HepG2 (cell line): ENCODE data around the gene PRRC2A. TPM values are rescaled to one million over a fixed set of nuclear protein-coding genes. Genes with fewer than 3 reads are reported as not detected.

Source experiments
- AHR ChIP-seq: IDR thresholded peaks from 2 replicates; pipeline ENCODE4 v1.6.1; 2018; ENCODE audit warnings: missing genetic modification reagents, missing compliant biosample characterization
- ATAD3A ChIP-seq: sonication (generic); formaldehyde crosslinking; IDR thresholded peaks from 2 replicates; pipeline ENCODE4 v1.4.0; 2020; ENCODE audit warnings: missing genetic modification reagents
- ATF7-NPFF ChIP-seq: sonication (generic); formaldehyde crosslinking; IDR thresholded peaks from 2 replicates; pipeline ENCODE4 v1.8.1; 2023; ENCODE audit warnings: mild to moderate bottlenecking, low read depth, missing genetic modification reagents, moderate library complexity
- CBFB ChIP-seq: sonication (generic); formaldehyde crosslinking; IDR thresholded peaks from 2 replicates; pipeline ENCODE4 v1.4.0; 2020; ENCODE audit warnings: missing genetic modification reagents
- DMAP1 ChIP-seq: IDR thresholded peaks from 2 replicates; pipeline ENCODE4 v1.6.1; 2016
- ESRRA ChIP-seq: sonication (generic); formaldehyde crosslinking; IDR thresholded peaks from 2 replicates; pipeline ENCODE4 v1.5.1; 2020; ENCODE audit warnings: mild to moderate bottlenecking, low read depth, missing genetic modification reagents
- HDAC2 ChIP-seq: sonication (generic); formaldehyde crosslinking; IDR thresholded peaks from 2 replicates; pipeline ENCODE4 v1.4.0; 2020; ENCODE audit warnings: missing genetic modification reagents
- MIXL1 ChIP-seq: IDR thresholded peaks from 2 replicates; pipeline ENCODE4 v1.6.1; 2016
- ONECUT2 ChIP-seq: sonication (generic); formaldehyde crosslinking; IDR thresholded peaks from 2 replicates; pipeline ENCODE4 v1.4.0; 2020; ENCODE audit warnings: missing genetic modification reagents
- PCBP1 ChIP-seq: fragments of 200-400 bp; formaldehyde crosslinking; IDR thresholded peaks from 2 replicates; pipeline ENCODE4 v1.6.1; 2017; ENCODE audit warnings: mild to moderate bottlenecking, low read depth, low read length, borderline replicate concordance
- TMF1 ChIP-seq: sonication (generic); formaldehyde crosslinking; IDR thresholded peaks from 2 replicates; pipeline ENCODE4 v1.8.1; 2022; ENCODE audit warnings: low read depth, missing genetic modification reagents
- ZNF160 ChIP-seq: sonication (generic); formaldehyde crosslinking; IDR thresholded peaks from 2 replicates; pipeline ENCODE4 v1.8.0; 2022; ENCODE audit warnings: mild to moderate bottlenecking, inconsistent platforms, missing genetic modification reagents
- ZNF24 ChIP-seq: fragments of 450-650 bp; IDR thresholded peaks from 2 replicates; pipeline ENCODE4 v1.6.1; 2017; ENCODE audit warnings: antibody characterized with exemption, mild to moderate bottlenecking
- ZNF556 ChIP-seq: sonication (generic); formaldehyde crosslinking; IDR thresholded peaks from 2 replicates; pipeline ENCODE4 v1.4.0; 2020; ENCODE audit warnings: mild to moderate bottlenecking, missing genetic modification reagents, borderline replicate concordance
- polyA plus RNA-seq, 8 experiments: library from polyadenylated mRNA; depleted of rRNA in 3 of 8; stranded (reverse) in 7 of 8; unstranded in 1 of 8; fragments of >200 nt; fragmentation: Illumina TruSeq in 4 of 8; extraction: Trizol in 4 of 8; gene quantifications; 2 replicates each; pipeline versions ENCODE4 v1.2.1 to v1.2.3, GENCODE V29; 2011 to 2016; ENCODE audit warnings: low read depth in 4 of 8, missing spikeins in 1 of 8, mixed read lengths in 1 of 8; ENCODE audit not compliant: insufficient read depth in 1 of 8
- total RNA-seq, 5 experiments: library from RNA; depleted of rRNA; stranded (reverse); fragments of >200 nt; fragmentation: Illumina TruSeq; extraction: Trizol; gene quantifications; 2 replicates each; pipeline ENCODE4 v1.2.3, GENCODE V29; 2016; ENCODE audit warnings: low read depth in 1 of 5
- TF ChIP-seq, protein P1 (sequence below), 2 experiments: sonication (generic) in 1 of 2; formaldehyde crosslinking in 1 of 2; IDR thresholded peaks; 2 replicates each; pipeline versions ENCODE4 v1.4.0 to v1.6.1; 2018 to 2020; ENCODE audit warnings: missing genetic modification reagents in 2 of 2, borderline replicate concordance in 1 of 2, low read depth in 1 of 2, mild to moderate bottlenecking in 1 of 2, missing biosample characterization in 1 of 2
- TF ChIP-seq, protein P2 (sequence below): sonication (generic); formaldehyde crosslinking; IDR thresholded peaks from 2 replicates; pipeline ENCODE4 v1.4.0; 2020; ENCODE audit warnings: missing genetic modification reagents
- TF ChIP-seq, protein P3 (sequence below): sonication (generic); formaldehyde crosslinking; IDR thresholded peaks from 2 replicates; pipeline ENCODE4 v1.8.0; 2023; ENCODE audit warnings: mild to moderate bottlenecking, missing genetic modification reagents
- TF ChIP-seq, protein P4 (sequence below): sonication (generic); formaldehyde crosslinking; IDR thresholded peaks from 2 replicates; pipeline ENCODE4 v1.4.0; 2020; ENCODE audit warnings: missing genetic modification reagents, borderline replicate concordance
- TF ChIP-seq, protein P5 (sequence below): sonication (generic); formaldehyde crosslinking; IDR thresholded peaks from 2 replicates; pipeline ENCODE4 v1.5.0; 2020; ENCODE audit warnings: missing genetic modification reagents

PRRC2A gene
- total and polyA plus RNA-seq, 2 of the 13 experiments (the other 11 are each of a cell fraction or from before 2014, with no cell fraction given) = 38.9 to 47.4 TPM

DNA sequence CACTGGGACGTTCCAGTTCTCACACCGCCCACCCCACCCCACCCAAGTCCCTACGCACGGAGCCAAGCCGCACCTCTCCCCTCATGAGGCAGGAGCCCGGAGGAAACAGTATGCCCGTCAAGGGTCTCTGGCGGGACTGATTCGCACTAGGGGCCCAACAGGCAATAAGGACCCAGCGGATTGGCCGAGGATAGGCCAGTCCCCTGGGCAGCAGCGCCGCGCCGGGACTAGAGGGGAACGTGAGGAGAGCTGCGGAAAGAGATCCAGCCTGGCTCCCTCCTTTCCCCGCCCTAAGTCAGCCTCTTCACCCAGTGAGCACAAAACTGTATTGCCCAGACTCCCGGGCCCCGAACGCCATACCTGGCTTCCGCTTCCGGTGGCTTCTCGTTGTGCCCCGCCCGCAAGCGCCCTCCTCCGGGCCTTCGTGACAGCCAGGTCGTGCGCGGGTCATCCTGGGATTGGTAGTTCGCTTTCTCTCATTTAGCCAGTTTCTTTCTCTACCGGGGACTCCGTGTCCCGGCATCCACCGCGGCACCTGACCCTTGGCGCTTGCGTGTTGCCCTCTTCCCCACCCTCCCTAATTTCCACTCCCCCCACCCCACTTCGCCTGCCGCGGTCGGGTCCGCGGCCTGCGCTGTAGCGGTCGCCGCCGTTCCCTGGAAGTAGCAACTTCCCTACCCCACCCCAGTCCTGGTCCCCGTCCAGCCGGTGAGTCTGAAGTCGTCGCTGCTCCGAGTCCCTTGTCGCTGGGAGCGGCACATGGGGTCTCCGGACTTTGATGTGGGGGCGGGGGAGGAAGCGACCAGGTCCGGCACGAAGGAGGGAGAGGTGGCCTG lies 45.2 kb downstream of the PRRC2A start, which contains the start of gene CSNK2B (continued):
- TF ChIP-seq, protein P1, sequence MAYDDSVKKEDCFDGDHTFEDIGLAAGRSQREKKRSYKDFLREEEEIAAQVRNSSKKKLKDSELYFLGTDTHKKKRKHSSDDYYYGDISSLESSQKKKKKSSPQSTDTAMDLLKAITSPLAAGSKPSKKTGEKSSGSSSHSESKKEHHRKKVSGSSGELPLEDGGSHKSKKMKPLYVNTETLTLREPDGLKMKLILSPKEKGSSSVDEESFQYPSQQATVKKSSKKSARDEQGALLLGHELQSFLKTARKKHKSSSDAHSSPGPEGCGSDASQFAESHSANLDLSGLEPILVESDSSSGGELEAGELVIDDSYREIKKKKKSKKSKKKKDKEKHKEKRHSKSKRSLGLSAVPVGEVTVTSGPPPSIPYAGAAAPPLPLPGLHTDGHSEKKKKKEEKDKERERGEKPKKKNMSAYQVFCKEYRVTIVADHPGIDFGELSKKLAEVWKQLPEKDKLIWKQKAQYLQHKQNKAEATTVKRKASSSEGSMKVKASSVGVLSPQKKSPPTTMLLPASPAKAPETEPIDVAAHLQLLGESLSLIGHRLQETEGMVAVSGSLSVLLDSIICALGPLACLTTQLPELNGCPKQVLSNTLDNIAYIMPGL (CRISPR knock-in tag; IDR thresholded peaks at IDR 0.05; ENCODE audit: borderline replicate concordance in 1 of 2, low read depth in 1 of 2) = peak; percentile 55 to 71
- TF ChIP-seq, protein P2, sequence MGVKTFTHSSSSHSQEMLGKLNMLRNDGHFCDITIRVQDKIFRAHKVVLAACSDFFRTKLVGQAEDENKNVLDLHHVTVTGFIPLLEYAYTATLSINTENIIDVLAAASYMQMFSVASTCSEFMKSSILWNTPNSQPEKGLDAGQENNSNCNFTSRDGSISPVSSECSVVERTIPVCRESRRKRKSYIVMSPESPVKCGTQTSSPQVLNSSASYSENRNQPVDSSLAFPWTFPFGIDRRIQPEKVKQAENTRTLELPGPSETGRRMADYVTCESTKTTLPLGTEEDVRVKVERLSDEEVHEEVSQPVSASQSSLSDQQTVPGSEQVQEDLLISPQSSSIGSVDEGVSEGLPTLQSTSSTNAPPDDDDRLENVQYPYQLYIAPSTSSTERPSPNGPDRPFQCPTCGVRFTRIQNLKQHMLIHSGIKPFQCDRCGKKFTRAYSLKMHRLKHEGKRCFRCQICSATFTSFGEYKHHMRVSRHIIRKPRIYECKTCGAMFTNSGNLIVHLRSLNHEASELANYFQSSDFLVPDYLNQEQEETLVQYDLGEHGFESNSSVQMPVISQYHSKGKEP (CRISPR knock-in tag) = 0 out of 2 replicates have a peak, but pooled peaks have one; percentile 40
- TF ChIP-seq MIXL1 (peak; percentile 82), TMF1 (CRISPR knock-in tag) (peak; percentile 93; the same call in 1 of the 2 replicates), CBFB (no peak), ZNF556 (no peak), PCBP1 (peak; percentile 98), ONECUT2 (CRISPR knock-in tag) (0 out of 2 replicates have a peak, but pooled peaks have one; percentile 3), ATAD3A (CRISPR knock-in tag) (0 out of 2 replicates have a peak, but pooled peaks have one; percentile 38), ATF7-NPFF (peak; percentile 71), AHR (CRISPR knock-in tag) (0 out of 2 replicates have a peak, but pooled peaks have one; percentile 50), ZNF160 (CRISPR knock-in tag) (no peak; the same call in 1 of the 2 replicates), DMAP1 (CRISPR knock-in tag) (peak; percentile 91), ESRRA (CRISPR knock-in tag) (peak; percentile 65; the same call in 1 of the 2 replicates), ZNF24 (no peak), HDAC2 (CRISPR knock-in tag) (peak; percentile 30; the same call in 1 of the 2 replicates)
- TF ChIP-seq, protein P3, sequence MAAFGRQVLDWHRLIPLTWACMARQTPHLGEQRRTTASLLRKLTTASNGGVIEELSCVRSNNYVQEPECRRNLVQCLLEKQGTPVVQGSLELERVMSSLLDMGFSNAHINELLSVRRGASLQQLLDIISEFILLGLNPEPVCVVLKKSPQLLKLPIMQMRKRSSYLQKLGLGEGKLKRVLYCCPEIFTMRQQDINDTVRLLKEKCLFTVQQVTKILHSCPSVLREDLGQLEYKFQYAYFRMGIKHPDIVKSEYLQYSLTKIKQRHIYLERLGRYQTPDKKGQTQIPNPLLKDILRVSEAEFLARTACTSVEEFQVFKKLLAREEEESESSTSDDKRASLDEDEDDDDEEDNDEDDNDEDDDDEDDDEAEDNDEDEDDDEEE (CRISPR knock-in tag) = no peak
- TF ChIP-seq, protein P4, sequence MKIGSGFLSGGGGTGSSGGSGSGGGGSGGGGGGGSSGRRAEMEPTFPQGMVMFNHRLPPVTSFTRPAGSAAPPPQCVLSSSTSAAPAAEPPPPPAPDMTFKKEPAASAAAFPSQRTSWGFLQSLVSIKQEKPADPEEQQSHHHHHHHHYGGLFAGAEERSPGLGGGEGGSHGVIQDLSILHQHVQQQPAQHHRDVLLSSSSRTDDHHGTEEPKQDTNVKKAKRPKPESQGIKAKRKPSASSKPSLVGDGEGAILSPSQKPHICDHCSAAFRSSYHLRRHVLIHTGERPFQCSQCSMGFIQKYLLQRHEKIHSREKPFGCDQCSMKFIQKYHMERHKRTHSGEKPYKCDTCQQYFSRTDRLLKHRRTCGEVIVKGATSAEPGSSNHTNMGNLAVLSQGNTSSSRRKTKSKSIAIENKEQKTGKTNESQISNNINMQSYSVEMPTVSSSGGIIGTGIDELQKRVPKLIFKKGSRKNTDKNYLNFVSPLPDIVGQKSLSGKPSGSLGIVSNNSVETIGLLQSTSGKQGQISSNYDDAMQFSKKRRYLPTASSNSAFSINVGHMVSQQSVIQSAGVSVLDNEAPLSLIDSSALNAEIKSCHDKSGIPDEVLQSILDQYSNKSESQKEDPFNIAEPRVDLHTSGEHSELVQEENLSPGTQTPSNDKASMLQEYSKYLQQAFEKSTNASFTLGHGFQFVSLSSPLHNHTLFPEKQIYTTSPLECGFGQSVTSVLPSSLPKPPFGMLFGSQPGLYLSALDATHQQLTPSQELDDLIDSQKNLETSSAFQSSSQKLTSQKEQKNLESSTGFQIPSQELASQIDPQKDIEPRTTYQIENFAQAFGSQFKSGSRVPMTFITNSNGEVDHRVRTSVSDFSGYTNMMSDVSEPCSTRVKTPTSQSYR (CRISPR knock-in tag) = peak; percentile 54; the same call in 1 of the 2 replicates
- TF ChIP-seq, protein P5, sequence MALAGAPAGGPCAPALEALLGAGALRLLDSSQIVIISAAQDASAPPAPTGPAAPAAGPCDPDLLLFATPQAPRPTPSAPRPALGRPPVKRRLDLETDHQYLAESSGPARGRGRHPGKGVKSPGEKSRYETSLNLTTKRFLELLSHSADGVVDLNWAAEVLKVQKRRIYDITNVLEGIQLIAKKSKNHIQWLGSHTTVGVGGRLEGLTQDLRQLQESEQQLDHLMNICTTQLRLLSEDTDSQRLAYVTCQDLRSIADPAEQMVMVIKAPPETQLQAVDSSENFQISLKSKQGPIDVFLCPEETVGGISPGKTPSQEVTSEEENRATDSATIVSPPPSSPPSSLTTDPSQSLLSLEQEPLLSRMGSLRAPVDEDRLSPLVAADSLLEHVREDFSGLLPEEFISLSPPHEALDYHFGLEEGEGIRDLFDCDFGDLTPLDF (CRISPR knock-in tag) = peak; percentile 66; the same call in 1 of the 2 replicates
